ENCODE data around the gene ETFDH.
"Not testable (repeated sequence)": the region's sequence is repeated elsewhere in the genome, so short reads cannot be mapped to it uniquely, and the experiment has no call there.

The ETFDH gene

GRCh38 chr4:158678767-158679166, 6.7 kb downstream of the ETFDH start:
- H3K4me3 ChIP-seq (ENCODE audit: low read depth, low read length) = no peak overlapping the region
- TF ChIP-seq CTCF (conservative IDR thresholded peaks at IDR 0.05; ENCODE audit: low read depth, low read length) = no peak
- DNase-seq (ENCODE audit: low read depth) = no peak

GRCh38 chr4:158681629-158682028, 9.5 kb downstream of the ETFDH start:
- TF ChIP-seq CTCF (conservative IDR thresholded peaks at IDR 0.05; ENCODE audit: low read depth, low read length) = no peak

GRCh38 chr4:158682066-158682465, 10.0 kb downstream of the ETFDH start:
- no peak for TF ChIP-seq CTCF (conservative IDR thresholded peaks at IDR 0.05; ENCODE audit: low read depth, low read length)
- no peak for DNase-seq (ENCODE audit: low read depth)
- no peak overlapping the region for H3K4me3 ChIP-seq (ENCODE audit: low read depth, low read length)

More at GRCh38 chr4:158681629-158682028, 9.5 kb downstream of the ETFDH start:
- no peak for DNase-seq (ENCODE audit: low read depth)
- no peak overlapping the region for H3K4me3 ChIP-seq (ENCODE audit: low read depth, low read length)

GRCh38 chr4:158688813-158689212, 16.7 kb downstream of the ETFDH start:
- H3K4me3 ChIP-seq (ENCODE audit: low read depth, low read length) = no peak overlapping the region
- no peak for DNase-seq (ENCODE audit: low read depth)
- TF ChIP-seq CTCF (conservative IDR thresholded peaks at IDR 0.05; ENCODE audit: low read depth, low read length) = no peak

GRCh38 chr4:158704274-158704673, 32.2 kb downstream of the ETFDH start:
- no peak overlapping the region for H3K4me3 ChIP-seq (ENCODE audit: low read depth, low read length)
- TF ChIP-seq CTCF (conservative IDR thresholded peaks at IDR 0.05; ENCODE audit: low read depth, low read length) = no peak
- DNase-seq (ENCODE audit: low read depth) = no peak

GRCh38 chr4:158710814-158711213, 38.7 kb downstream of the ETFDH start:
- no peak overlapping the region for H3K4me3 ChIP-seq (ENCODE audit: low read depth, low read length)
- DNase-seq (ENCODE audit: low read depth) = peak; percentile 41
- TF ChIP-seq CTCF (conservative IDR thresholded peaks at IDR 0.05; ENCODE audit: low read depth, low read length) = peak; percentile 45

- DNase-seq (ENCODE audit: low read depth) = not testable (repeated sequence)
These were observed 40.5 kb downstream of the ETFDH start for GRCh38 chr4:158712622-158713021.

GRCh38 chr4:158714937-158715336, 42.8 kb downstream of the ETFDH start:
- H3K4me3 ChIP-seq (ENCODE audit: low read depth, low read length) = no peak overlapping the region
- no peak for TF ChIP-seq CTCF (conservative IDR thresholded peaks at IDR 0.05; ENCODE audit: low read depth, low read length)
- DNase-seq (ENCODE audit: low read depth) = no peak

More at GRCh38 chr4:158712622-158713021, 40.5 kb downstream of the ETFDH start:
- not testable (repeated sequence) for H3K4me3 ChIP-seq (ENCODE audit: low read depth, low read length)

Measured in choroid plexus epithelial cell (primary cell).